ENCODE data around the gene TRIM66. TPM values are rescaled to one million over a fixed set of nuclear protein-coding genes. Genes with fewer than 3 reads are reported as not detected.

Gene TRIM66
- total RNA-seq, 1 donor from 2014 or later = 59.5 TPM

GRCh38 chr11:8638300-8638699 lies 44.2 kb downstream of the TRIM66 start:
- Mint-ChIP-seq H3K36me3 (ENCODE audit: unreplicated experiment) (peaks cover 14% of the 10 kb centered on the region), H3K9me3 (ENCODE audit: unreplicated experiment) (peaks cover 4% of the 10 kb centered on the region), H3K27me3 (ENCODE audit: unreplicated experiment) (no peaks in the 10 kb centered on the region), H3K27ac (ENCODE audit: unreplicated experiment) (no peak overlapping the region), H3K4me1 (ENCODE audit: low read depth, unreplicated experiment) (peaks cover 3% of the 10 kb centered on the region), H3K4me3 (ENCODE audit: unreplicated experiment) (peak overlapping the region; percentile 42)
- no peak for DNase-seq
- no peak for TF ChIP-seq CTCF (IDR thresholded peaks at IDR 0.05; ENCODE audit: partially characterized antibody, unreplicated experiment)

- no peak for TF ChIP-seq CTCF (IDR thresholded peaks at IDR 0.05; ENCODE audit: partially characterized antibody, unreplicated experiment)
- H3K27me3 Mint-ChIP-seq (ENCODE audit: unreplicated experiment) = no peaks in the 10 kb centered on the region
- H3K36me3 Mint-ChIP-seq (ENCODE audit: unreplicated experiment) = peaks cover 14% of the 10 kb centered on the region
- no peak for DNase-seq
- no peak overlapping the region for H3K27ac Mint-ChIP-seq (ENCODE audit: unreplicated experiment)
- no peak overlapping the region for H3K4me3 Mint-ChIP-seq (ENCODE audit: unreplicated experiment)
- peaks cover 1% of the 10 kb centered on the region for H3K9me3 Mint-ChIP-seq (ENCODE audit: unreplicated experiment)
- peaks cover 2% of the 10 kb centered on the region for H3K4me1 Mint-ChIP-seq (ENCODE audit: low read depth, unreplicated experiment)
Measured at GRCh38 chr11:8636127-8636526, 46.3 kb downstream of the TRIM66 start.

GRCh38 chr11:8634498-8634897 lies 48.0 kb downstream of the TRIM66 start:
- Mint-ChIP-seq H3K9me3 (ENCODE audit: unreplicated experiment) (peaks cover 1% of the 10 kb centered on the region), H3K36me3 (ENCODE audit: unreplicated experiment) (peaks cover 14% of the 10 kb centered on the region), H3K4me1 (ENCODE audit: low read depth, unreplicated experiment) (no peaks in the 10 kb centered on the region), H3K27ac (ENCODE audit: unreplicated experiment) (no peak overlapping the region), H3K4me3 (ENCODE audit: unreplicated experiment) (no peak overlapping the region), H3K27me3 (ENCODE audit: unreplicated experiment) (no peaks in the 10 kb centered on the region)
- no peak for TF ChIP-seq CTCF (IDR thresholded peaks at IDR 0.05; ENCODE audit: partially characterized antibody, unreplicated experiment)
- no peak for DNase-seq

- Mint-ChIP-seq H3K36me3 (ENCODE audit: unreplicated experiment) (peaks cover 9% of the 10 kb centered on the region), H3K27me3 (ENCODE audit: unreplicated experiment) (no peaks in the 10 kb centered on the region), H3K27ac (ENCODE audit: unreplicated experiment) (no peak overlapping the region), H3K4me1 (ENCODE audit: low read depth, unreplicated experiment) (no peaks in the 10 kb centered on the region), H3K4me3 (ENCODE audit: unreplicated experiment) (no peak overlapping the region), H3K9me3 (ENCODE audit: unreplicated experiment) (no peaks in the 10 kb centered on the region)
- no peak for DNase-seq
- no peak for TF ChIP-seq CTCF (IDR thresholded peaks at IDR 0.05; ENCODE audit: partially characterized antibody, unreplicated experiment)
Measured at GRCh38 chr11:8631395-8632118, 50.9 kb downstream of the TRIM66 start.

- TF ChIP-seq CTCF (IDR thresholded peaks at IDR 0.05; ENCODE audit: partially characterized antibody, unreplicated experiment) = no peak
- no peaks in the 10 kb centered on the region for H3K36me3 Mint-ChIP-seq (ENCODE audit: unreplicated experiment)
- H3K27me3 Mint-ChIP-seq (ENCODE audit: unreplicated experiment) = no peaks in the 10 kb centered on the region
- no peak overlapping the region for H3K4me3 Mint-ChIP-seq (ENCODE audit: unreplicated experiment)
- no peak for DNase-seq
- no peaks in the 10 kb centered on the region for H3K4me1 Mint-ChIP-seq (ENCODE audit: low read depth, unreplicated experiment)
- no peak overlapping the region for H3K27ac Mint-ChIP-seq (ENCODE audit: unreplicated experiment)
- no peaks in the 10 kb centered on the region for H3K9me3 Mint-ChIP-seq (ENCODE audit: unreplicated experiment)
Measured at GRCh38 chr11:8624698-8625097, 57.8 kb downstream of the TRIM66 start.
